HCT116 (cell line): ENCODE data around the gene ABTB1. TPM values are rescaled to one million over a fixed set of nuclear protein-coding genes. Genes with fewer than 3 reads are reported as not detected.

ENCODE experiments used
- ATAC-seq: fragments of 200-7000 bp; cut with Tn5 transposase; 2 replicates; pipeline ENCODE4 v1.9.1; 2020; ENCODE audit warnings: mild to moderate bottlenecking, moderate library complexity
- BruUV-seq: library from RNA; stranded (reverse); fragments of 400-500 nt; replicated peaks from 2 replicates; lab custom pipeline; 2021; lab: Mats Ljungman, UMichigan
- CTCF ChIA-PET: fragments of 300-600 bp; sonication (Branson Sonifier 250); formaldehyde crosslinking; loops from one replicate; lab custom pipeline; 2021; ENCODE audit warnings: antibody characterized with exemption; lab: Charles Lee
- POLR2A ChIA-PET: fragments of 300-600, 350-600 bp; sonication (Branson Sonifier 250); formaldehyde crosslinking; loops from one replicate; lab custom pipeline; 2021; ENCODE audit warnings: antibody characterized with exemption; lab: Charles Lee
- RAD21 ChIA-PET, 2 experiments: fragments of 300-600 bp; sonication (Branson Sonifier 250); formaldehyde crosslinking; loops; one replicate each; lab custom pipeline; 2023; ENCODE audit warnings: low total read pairs in 2 of 2; ENCODE audit not compliant: uncharacterized antibody in 2 of 2, unreplicated experiment in 2 of 2, low non-redundant PET in 1 of 2; lab: Charles Lee
- DNase-seq: peaks from one replicate; pipeline ENCODE4 v3.0.0-alpha.2; 2010; ENCODE audit warnings: low read depth, low spot score
- H2AFZ ChIP-seq: fragments of 200-600 bp; shearing (Covaris generic), sonication (generic); 2 replicates; pipeline ENCODE4 v1.6.1; 2017; ENCODE audit warnings: low read depth, mixed run types, mixed read lengths, antibody characterized with exemption, low read length; ENCODE audit not compliant: poor library complexity, severe bottlenecking
- H3K27ac ChIP-seq: 2 replicates; pipeline ENCODE4 v1.5.1; 2012; ENCODE audit warnings: low read depth, low read length
- H3K27me3 ChIP-seq: fragments of 200-600 bp; sonication (generic); 2 replicates; pipeline ENCODE4 v1.6.1; 2016; ENCODE audit warnings: mixed run types, low read length, mixed read lengths; ENCODE audit not compliant: insufficient read depth
- H3K36me3 ChIP-seq, 2 experiments: fragments of 200-500 bp in 1 of 2; fragments of 200-600 bp in 1 of 2; sonication (Bioruptor generic) in 1 of 2; sonication (generic) in 1 of 2; 2 replicates each; pipeline versions ENCODE4 v1.5.1 to v1.6.1; 2014 to 2016; ENCODE audit warnings: low read length in 2 of 2, inconsistent platforms in 1 of 2, mixed read lengths in 1 of 2, mixed run types in 1 of 2; ENCODE audit not compliant: insufficient read depth in 2 of 2, control insufficient read depth in 1 of 2
- H3K4me1 ChIP-seq, 2 experiments: fragments of 200-600 bp in 1 of 2; sonication (generic) in 1 of 2; 2 replicates each; pipeline versions ENCODE4 v1.5.1 to v1.6.1; 2012 to 2017; ENCODE audit warnings: low read length in 2 of 2, inconsistent platforms in 1 of 2, mild to moderate bottlenecking in 1 of 2, mixed read lengths in 1 of 2, mixed run types in 1 of 2, moderate library complexity in 1 of 2; ENCODE audit not compliant: insufficient read depth in 2 of 2, control insufficient read depth in 1 of 2
- H3K4me2 ChIP-seq: fragments of 200-600 bp; sonication (generic); 2 replicates; pipeline ENCODE4 v1.6.1; 2017; ENCODE audit warnings: mixed run types, low read length, mixed read lengths
- H3K4me3 ChIP-seq, 2 experiments: fragments of 200-600 bp in 1 of 2; sonication (generic) in 1 of 2; replicated peaks in 1 of 2; 2 replicates each; pipeline ENCODE4 v1.5.1; 2011 to 2016; ENCODE audit warnings: low read length in 2 of 2, control low read depth in 1 of 2, low read depth in 1 of 2, mild to moderate bottlenecking in 1 of 2, mixed read lengths in 1 of 2, mixed run types in 1 of 2
- H3K79me2 ChIP-seq: fragments of 200-600 bp; sonication (generic); 2 replicates; pipeline ENCODE4 v1.6.1; 2017; ENCODE audit warnings: mild to moderate bottlenecking, mixed run types, low read length, moderate library complexity, mixed read lengths; ENCODE audit not compliant: insufficient read depth
- H3K9ac ChIP-seq: fragments of 200-600 bp; sonication (generic); 2 replicates; pipeline ENCODE4 v1.6.1; 2016; ENCODE audit warnings: low read length, mixed read lengths
- H3K9me2 ChIP-seq: fragments of 200-600 bp; sonication (generic), shearing (Covaris generic); 2 replicates; pipeline ENCODE4 v1.6.1; 2017; ENCODE audit warnings: mixed run types, mild to moderate bottlenecking, moderate library complexity; ENCODE audit not compliant: insufficient read depth
- H3K9me3 ChIP-seq, 2 experiments: fragments of 200-500 bp in 1 of 2; fragments of 200-600 bp in 1 of 2; sonication (Bioruptor generic) in 1 of 2; sonication (generic) in 1 of 2; 2 replicates each; pipeline ENCODE4 v1.6.1; 2014 to 2017; ENCODE audit warnings: low read length in 2 of 2, mixed read lengths in 2 of 2, inconsistent platforms in 1 of 2, low read depth in 1 of 2, mild to moderate bottlenecking in 1 of 2, mixed run types in 1 of 2, moderate library complexity in 1 of 2; ENCODE audit not compliant: control insufficient read depth in 1 of 2, insufficient read depth in 1 of 2
- H4K20me1 ChIP-seq: fragments of 200-600 bp; sonication (generic), shearing (Covaris generic); 2 replicates; pipeline ENCODE4 v1.6.1; 2017; ENCODE audit warnings: mixed run types, mild to moderate bottlenecking, moderate library complexity; ENCODE audit not compliant: insufficient read depth
- EGR1 ChIP-seq: IDR thresholded peaks from 2 replicates; pipeline ENCODE4 v1.6.1; 2012; ENCODE audit warnings: low read depth
- EZH2 ChIP-seq: fragments of 200-600 bp; sonication (generic); IDR thresholded peaks from 2 replicates; pipeline ENCODE4 v1.6.1; 2017; ENCODE audit warnings: antibody characterized with exemption, mixed run types
- SP1 ChIP-seq: IDR thresholded peaks from 2 replicates; pipeline ENCODE4 v1.6.1; 2012; ENCODE audit warnings: low read depth
- TCF7L2 ChIP-seq: IDR thresholded peaks from 2 replicates; pipeline ENCODE4 v1.7.0; 2011; ENCODE audit warnings: borderline replicate concordance, inconsistent platforms; ENCODE audit not compliant: insufficient read depth, insufficient read length; ENCODE audit errors: extremely low read depth
- ZNF274 ChIP-seq: fragments of 200-500 bp; sonication (Bioruptor generic); IDR thresholded peaks from 2 replicates; pipeline ENCODE4 v1.6.1; 2014; ENCODE audit warnings: mild to moderate bottlenecking, low read depth, low read length, inconsistent platforms
- intact Hi-C: fragments of 100-400 bp; cut with micrococcal nuclease; formaldehyde crosslinking; loops from 2 replicates; pipeline ENCODE4 v1.10.0; 2022
- total RNA-seq: library from RNA; stranded (reverse); gene quantifications from one replicate; pipeline ENCODE4 v1.2.1, GENCODE V29; 2021; ENCODE audit not compliant: unreplicated experiment
- TF ChIP-seq, protein P1 (sequence below), 3 experiments: fragments of 200-600 bp in 1 of 3; sonication (generic) in 1 of 3; IDR thresholded peaks in 2 of 3; conservative IDR thresholded peaks in 1 of 3; 2 replicates each; pipeline ENCODE4 v1.5.1; 2012 to 2017; ENCODE audit warnings: low read depth in 2 of 3, low read length in 2 of 3, antibody characterized with exemption in 1 of 3, borderline replicate concordance in 1 of 3, control low read depth in 1 of 3, mild to moderate bottlenecking in 1 of 3, mixed read lengths in 1 of 3, mixed run types in 1 of 3, moderate library complexity in 1 of 3; ENCODE audit not compliant: insufficient read depth in 1 of 3
- TF ChIP-seq, protein P2 (sequence below): IDR thresholded peaks from 2 replicates; pipeline ENCODE4 v1.6.1; 2012

Gene ABTB1
- total RNA-seq, 1 experiment from 2014 or later: 19.4 TPM

DNA sequence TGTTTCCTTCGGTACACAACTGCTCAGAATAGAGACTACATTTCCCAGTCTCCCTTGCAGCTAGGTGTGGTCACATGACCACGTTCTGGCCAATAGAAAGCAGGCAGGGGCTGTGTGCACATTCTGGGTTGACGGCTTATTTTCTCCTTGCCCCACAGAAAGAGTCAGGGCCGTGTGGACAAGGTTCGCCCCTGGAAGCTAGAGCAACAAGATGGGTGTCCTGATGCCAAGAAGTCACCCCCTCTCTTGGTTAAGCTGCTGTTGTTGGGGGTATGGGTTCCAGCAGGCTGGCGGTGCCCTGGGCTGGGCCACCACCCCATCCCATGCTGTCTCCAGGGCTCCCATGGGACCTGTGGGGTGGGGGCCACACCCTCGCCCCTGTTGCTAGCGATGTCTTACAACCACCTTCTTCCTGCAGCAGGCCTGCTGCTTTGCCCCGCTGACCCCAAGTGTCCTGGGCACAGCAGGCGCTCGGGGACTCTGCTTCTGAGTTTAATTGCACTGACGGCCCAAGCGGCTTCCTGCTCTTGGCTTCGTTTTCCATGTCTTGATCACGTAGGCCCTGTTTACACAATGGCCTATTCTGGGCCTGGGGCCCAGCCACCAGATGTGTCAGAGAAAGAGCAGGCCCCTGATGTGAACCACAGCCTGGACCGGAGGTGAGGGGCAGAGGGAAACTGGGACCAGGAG, 24.9 kb downstream of the ABTB1 start:
- ChIA-PET POLR2A (interaction anchor here (1.0 kb wide), 1 partner anchor 9 kb away, joined by 4 read pairs; no protein-coding TSS in a partner anchor), CTCF (interaction anchor here (0.8 to 3.0 kb wide), 2 partner anchors 120 to 261 kb away, joined by 3 to 17 read pairs; no protein-coding TSS in a partner anchor), RAD21 (no interaction called here)
- ATAC-seq (peak; percentile 86), DNase-seq (peak; percentile 50)
- Histone ChIP-seq H4K20me1 (no peaks in the 10 kb centered on the region), H3K79me2 (no peaks in the 10 kb centered on the region), H3K27ac (no peak overlapping the region), H3K9ac (no peak overlapping the region), H3K9me2 (no peaks in the 10 kb centered on the region), H3K9me3 (no peaks in the 10 kb centered on the region), H3K36me3 (no peaks in the 10 kb centered on the region), H2AFZ (peak overlapping the region; percentile 52), H3K4me3 (no peak overlapping the region), H3K4me2 (peak overlapping the region; percentile 34), H3K27me3 (no peaks in the 10 kb centered on the region), H3K4me1 (peaks cover 2 to 29% of the 10 kb centered on the region in 2 experiments; a peak in 2 of 4 replicates)
- BruUV-seq: no TSS peak
- TF ChIP-seq ZNF274: no peak
- TF ChIP-seq SP1: peak; percentile 38
- TF ChIP-seq, protein P1, sequence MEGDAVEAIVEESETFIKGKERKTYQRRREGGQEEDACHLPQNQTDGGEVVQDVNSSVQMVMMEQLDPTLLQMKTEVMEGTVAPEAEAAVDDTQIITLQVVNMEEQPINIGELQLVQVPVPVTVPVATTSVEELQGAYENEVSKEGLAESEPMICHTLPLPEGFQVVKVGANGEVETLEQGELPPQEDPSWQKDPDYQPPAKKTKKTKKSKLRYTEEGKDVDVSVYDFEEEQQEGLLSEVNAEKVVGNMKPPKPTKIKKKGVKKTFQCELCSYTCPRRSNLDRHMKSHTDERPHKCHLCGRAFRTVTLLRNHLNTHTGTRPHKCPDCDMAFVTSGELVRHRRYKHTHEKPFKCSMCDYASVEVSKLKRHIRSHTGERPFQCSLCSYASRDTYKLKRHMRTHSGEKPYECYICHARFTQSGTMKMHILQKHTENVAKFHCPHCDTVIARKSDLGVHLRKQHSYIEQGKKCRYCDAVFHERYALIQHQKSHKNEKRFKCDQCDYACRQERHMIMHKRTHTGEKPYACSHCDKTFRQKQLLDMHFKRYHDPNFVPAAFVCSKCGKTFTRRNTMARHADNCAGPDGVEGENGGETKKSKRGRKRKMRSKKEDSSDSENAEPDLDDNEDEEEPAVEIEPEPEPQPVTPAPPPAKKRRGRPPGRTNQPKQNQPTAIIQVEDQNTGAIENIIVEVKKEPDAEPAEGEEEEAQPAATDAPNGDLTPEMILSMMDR (IDR thresholded peaks at IDR 0.05 in 2 of 3, conservative IDR thresholded peaks at IDR 0.05 in 1 of 3; ENCODE audit: borderline replicate concordance in 1 of 3, insufficient read depth in 1 of 3, low read depth in 2 of 3, low read length in 2 of 3): no peak
- TF ChIP-seq, protein P2, sequence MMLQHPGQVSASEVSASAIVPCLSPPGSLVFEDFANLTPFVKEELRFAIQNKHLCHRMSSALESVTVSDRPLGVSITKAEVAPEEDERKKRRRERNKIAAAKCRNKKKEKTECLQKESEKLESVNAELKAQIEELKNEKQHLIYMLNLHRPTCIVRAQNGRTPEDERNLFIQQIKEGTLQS: no peak
- no peak for TF ChIP-seq EGR1
- no peak for TF ChIP-seq EZH2
- TF ChIP-seq TCF7L2: no peak
- intact Hi-C loops: no loop called here
